ENCODE measurements around the gene MSMB. TPM values are rescaled to one million over a fixed set of nuclear protein-coding genes. Genes with fewer than 3 reads are reported as not detected.

MSMB gene
- total RNA-seq, 1 experiment from 2014 or later = not detected

GRCh38 chr10:46019177-46019528 is 26.9 kb downstream of the MSMB start:
- no peak for ATAC-seq
- POLR2A ChIA-PET = no interaction called here

DNA sequence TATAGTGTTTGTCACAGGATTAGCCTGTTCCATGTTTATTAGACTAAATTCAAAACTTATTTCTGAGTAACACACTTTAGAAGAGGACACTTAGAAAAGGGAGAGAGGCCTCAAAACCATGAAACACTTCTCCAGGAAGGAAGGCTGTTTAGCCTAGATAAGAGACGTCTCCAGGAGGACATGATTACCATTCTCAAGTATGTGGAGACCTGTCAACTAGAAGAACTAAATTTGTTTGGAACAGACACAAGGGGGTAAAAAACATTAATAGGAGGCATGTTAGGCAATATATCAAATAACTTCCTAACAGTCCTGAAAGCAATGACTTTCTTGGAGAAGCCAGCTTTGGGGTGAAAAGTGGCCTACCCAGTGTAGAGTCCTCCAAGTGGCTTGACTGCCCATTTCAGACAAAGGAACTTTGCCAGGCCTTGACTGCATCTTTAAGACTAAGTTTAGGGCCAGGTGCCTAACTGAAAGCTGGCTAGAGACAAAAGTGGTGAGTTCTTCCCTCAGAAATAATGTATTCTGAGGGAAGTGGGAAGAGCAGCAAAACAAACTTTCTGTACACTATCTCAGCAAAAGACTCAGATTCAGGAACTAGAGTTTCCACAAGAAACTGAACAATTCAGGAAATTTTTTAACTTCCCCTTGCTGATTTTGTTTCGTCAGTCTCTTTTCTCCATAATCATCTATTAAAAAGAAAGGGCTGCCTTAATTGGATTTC is 27.5 kb downstream of the MSMB start:
- H3K27me3 Mint-ChIP-seq (ENCODE audit: low read depth) = no peaks in the 10 kb centered on the region
- H3K4me3 Mint-ChIP-seq = no peak overlapping the region
- H3K9me3 Mint-ChIP-seq = no peaks in the 10 kb centered on the region
- H3K27ac Mint-ChIP-seq = no peak overlapping the region; the same call in 1 of the 2 replicates
- H3K4me1 Mint-ChIP-seq = peaks cover 34% of the 10 kb centered on the region
- POLR2A ChIA-PET = no interaction called here
- ATAC-seq (no peak), DNase-seq (ENCODE audit: low spot score) (no peak)
- no peak for TF ChIP-seq TEAD1 (CRISPR knock-in tag; IDR thresholded peaks at IDR 0.05)
- CTCF ChIA-PET = interaction anchor here (1.5 kb wide), 1 partner anchor 10 kb away, joined by 9 read pairs; no protein-coding TSS in a partner anchor
- peaks cover 15% of the 10 kb centered on the region for H3K36me3 Mint-ChIP-seq

More at GRCh38 chr10:46019177-46019528, 26.9 kb downstream of the MSMB start:
- CTCF ChIA-PET = interaction anchor here (1.5 to 1.8 kb wide), 2 partner anchors 9 to 11 kb away, joined by 5 to 9 read pairs; partner anchors contain the start of gene NCOA4
- no peak for TF ChIP-seq FOXJ3 (CRISPR knock-in tag; IDR thresholded peaks at IDR 0.05; ENCODE audit: borderline replicate concordance)
- TF ChIP-seq, protein P1, sequence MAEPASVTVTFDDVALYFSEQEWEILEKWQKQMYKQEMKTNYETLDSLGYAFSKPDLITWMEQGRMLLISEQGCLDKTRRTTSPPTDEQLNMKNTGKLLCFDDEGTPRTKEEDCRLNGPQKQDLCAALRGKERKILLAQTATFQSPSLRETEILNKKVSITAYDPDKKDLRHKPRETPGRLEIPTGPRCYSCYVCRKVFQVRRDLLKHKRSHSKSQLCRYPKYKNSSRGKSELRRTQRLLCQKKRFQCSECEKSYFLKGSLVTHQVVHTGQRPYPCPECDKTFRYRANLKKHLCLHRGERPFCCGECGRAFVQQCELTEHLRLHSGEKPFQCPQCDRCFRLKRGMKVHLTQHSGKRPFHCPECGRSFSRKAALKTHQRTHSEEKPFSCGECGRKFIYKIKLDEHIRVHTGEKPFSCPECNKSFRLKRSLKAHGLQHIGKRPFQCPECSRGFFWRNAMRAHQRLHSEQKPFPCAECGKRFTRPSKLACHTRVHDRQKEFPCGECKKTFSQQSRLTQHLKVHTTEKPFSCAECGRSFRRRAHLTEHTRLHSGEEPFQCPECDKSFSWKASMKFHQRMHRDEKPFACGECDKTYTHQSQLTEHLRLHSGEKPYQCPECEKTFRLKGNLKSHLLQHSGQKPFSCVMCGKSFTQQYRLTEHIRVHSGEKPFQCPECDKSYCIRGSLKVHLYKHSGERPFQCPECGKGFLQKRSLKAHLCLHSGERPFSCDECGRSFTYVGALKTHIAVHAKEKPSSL (CRISPR knock-in tag; conservative IDR thresholded peaks at IDR 0.05) = no peak
- TF ChIP-seq ZSCAN18 (CRISPR knock-in tag; IDR thresholded peaks at IDR 0.05) = no peak
- TF ChIP-seq NFATC4 (CRISPR knock-in tag; IDR thresholded peaks at IDR 0.05) = no peak
- TF ChIP-seq SMAD3 (CRISPR knock-in tag; IDR thresholded peaks at IDR 0.05; ENCODE audit: borderline replicate concordance) = no peak
- TF ChIP-seq FOXP1 (CRISPR knock-in tag; IDR thresholded peaks at IDR 0.05; ENCODE audit: borderline replicate concordance) = no peak
- no peak for TF ChIP-seq TEAD4 (CRISPR knock-in tag; IDR thresholded peaks at IDR 0.05)
- TF ChIP-seq ZNF317 (CRISPR knock-in tag; IDR thresholded peaks at IDR 0.05; ENCODE audit: borderline replicate concordance, low read depth) = no peak
- no peak for TF ChIP-seq ZNF512 (CRISPR knock-in tag; IDR thresholded peaks at IDR 0.05; ENCODE audit: borderline replicate concordance)
- no peak for TF ChIP-seq AR (CRISPR knock-in tag; IDR thresholded peaks at IDR 0.05)
- no peaks in the 10 kb centered on the region for H3K9me3 Mint-ChIP-seq
- H3K4me1 Mint-ChIP-seq = peaks cover 38% of the 10 kb centered on the region
- H3K4me3 Mint-ChIP-seq = no peak overlapping the region
- no peak for DNase-seq (ENCODE audit: low spot score)
- peaks cover 13% of the 10 kb centered on the region for H3K36me3 Mint-ChIP-seq
- no peak overlapping the region for H3K27ac Mint-ChIP-seq
- H3K27me3 Mint-ChIP-seq (ENCODE audit: low read depth) = no peaks in the 10 kb centered on the region

- H3K4me3 Mint-ChIP-seq = no peak overlapping the region
- CTCF ChIA-PET = no interaction called here
- no peak for ATAC-seq
- no peak for TF ChIP-seq E2F5 (CRISPR knock-in tag; IDR thresholded peaks at IDR 0.05)
- no peak for TF ChIP-seq ETV6 (CRISPR knock-in tag; IDR thresholded peaks at IDR 0.05)
- no peak for TF ChIP-seq PRRX2 (CRISPR knock-in tag; IDR thresholded peaks at IDR 0.05)
- TF ChIP-seq, protein P2, sequence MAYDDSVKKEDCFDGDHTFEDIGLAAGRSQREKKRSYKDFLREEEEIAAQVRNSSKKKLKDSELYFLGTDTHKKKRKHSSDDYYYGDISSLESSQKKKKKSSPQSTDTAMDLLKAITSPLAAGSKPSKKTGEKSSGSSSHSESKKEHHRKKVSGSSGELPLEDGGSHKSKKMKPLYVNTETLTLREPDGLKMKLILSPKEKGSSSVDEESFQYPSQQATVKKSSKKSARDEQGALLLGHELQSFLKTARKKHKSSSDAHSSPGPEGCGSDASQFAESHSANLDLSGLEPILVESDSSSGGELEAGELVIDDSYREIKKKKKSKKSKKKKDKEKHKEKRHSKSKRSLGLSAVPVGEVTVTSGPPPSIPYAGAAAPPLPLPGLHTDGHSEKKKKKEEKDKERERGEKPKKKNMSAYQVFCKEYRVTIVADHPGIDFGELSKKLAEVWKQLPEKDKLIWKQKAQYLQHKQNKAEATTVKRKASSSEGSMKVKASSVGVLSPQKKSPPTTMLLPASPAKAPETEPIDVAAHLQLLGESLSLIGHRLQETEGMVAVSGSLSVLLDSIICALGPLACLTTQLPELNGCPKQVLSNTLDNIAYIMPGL (CRISPR knock-in tag; IDR thresholded peaks at IDR 0.05) = no peak
- peaks cover 21% of the 10 kb centered on the region for H3K36me3 Mint-ChIP-seq
- H3K27ac Mint-ChIP-seq = no peak overlapping the region
- POLR2A ChIA-PET = no interaction called here
- DNase-seq (ENCODE audit: low spot score) = no peak
- no peaks in the 10 kb centered on the region for H3K9me3 Mint-ChIP-seq
- peaks cover 32% of the 10 kb centered on the region for H3K4me1 Mint-ChIP-seq
- no peaks in the 10 kb centered on the region for H3K27me3 Mint-ChIP-seq (ENCODE audit: low read depth)
Observed at GRCh38 chr10:46017733-46018132, 28.3 kb downstream of the MSMB start.
